SK-N-SH treated with all-trans-retinoic acid at 6 μM for 48 hours (cell line): Measurements from ENCODE around the gene PDGFC.

Experiments
- RARB ChIP-seq: fragments of 250-450 bp; sonication (Bioruptor Pico); IDR thresholded peaks from 2 replicates; pipeline ENCODE4 v1.8.0; 2021; ENCODE audit warnings: mild to moderate bottlenecking, moderate library complexity
- SNAI2 ChIP-seq: fragments of 250-450 bp; sonication (Bioruptor Pico); IDR thresholded peaks from 2 replicates; pipeline ENCODE4 v1.5.0; 2020; ENCODE audit warnings: mild to moderate bottlenecking, moderate library complexity
- TCF4 ChIP-seq: fragments of 250-450 bp; sonication (Bioruptor Pico); IDR thresholded peaks from 2 replicates; pipeline ENCODE4 v1.8.0; 2021; ENCODE audit warnings: mild to moderate bottlenecking, moderate library complexity, borderline replicate concordance
- ZFP3 ChIP-seq: fragments of 250-450 bp; sonication (Bioruptor Pico); IDR thresholded peaks from 2 replicates; pipeline ENCODE4 v1.5.0; 2020; ENCODE audit warnings: mild to moderate bottlenecking, moderate library complexity
- ZFP30 ChIP-seq: fragments of 450-650 bp; formaldehyde crosslinking; IDR thresholded peaks from 2 replicates; pipeline ENCODE4 v1.5.0; 2022; ENCODE audit warnings: mild to moderate bottlenecking, moderate library complexity
- ZNF70 ChIP-seq: fragments of 450-650 bp; formaldehyde crosslinking; IDR thresholded peaks from 2 replicates; pipeline ENCODE4 v1.5.0; 2020; ENCODE audit warnings: mild to moderate bottlenecking, moderate library complexity
- TF ChIP-seq, protein P1 (sequence below): fragments of 250-450 bp; sonication (Bioruptor Pico); IDR thresholded peaks from 2 replicates; pipeline ENCODE4 v1.5.1; 2020; ENCODE audit warnings: low read depth, mild to moderate bottlenecking, moderate library complexity
- TF ChIP-seq, protein P2 (sequence below): fragments of 250-450 bp; sonication (Bioruptor Pico); IDR thresholded peaks from 2 replicates; pipeline ENCODE4 v1.8.0; 2020; ENCODE audit warnings: mild to moderate bottlenecking, moderate library complexity, borderline replicate concordance

DNA sequence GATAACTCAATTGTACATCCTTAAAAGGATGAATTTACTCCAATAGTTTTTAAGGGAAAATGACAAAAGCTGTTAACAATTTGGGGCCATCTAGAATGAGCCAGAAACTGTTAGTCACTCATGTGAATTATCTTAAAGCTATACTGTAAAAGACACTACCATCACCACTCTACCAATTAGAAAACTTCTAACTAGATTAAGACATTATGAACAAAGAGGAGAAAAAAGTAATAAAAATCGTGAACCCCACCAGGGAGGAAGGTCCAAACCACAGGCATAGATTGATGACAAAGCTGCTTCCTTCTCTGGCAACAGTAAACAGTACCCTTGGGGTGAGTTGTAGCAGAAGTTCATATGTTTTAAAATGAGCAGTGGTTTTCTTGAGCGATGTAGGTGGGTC, 106.1 kb downstream of the PDGFC start:
- no peak for TF ChIP-seq RARB (CRISPR knock-in tag)
- TF ChIP-seq ZNF70 = no peak
- no peak for TF ChIP-seq ZFP30 (CRISPR knock-in tag)
- TF ChIP-seq, protein P1, sequence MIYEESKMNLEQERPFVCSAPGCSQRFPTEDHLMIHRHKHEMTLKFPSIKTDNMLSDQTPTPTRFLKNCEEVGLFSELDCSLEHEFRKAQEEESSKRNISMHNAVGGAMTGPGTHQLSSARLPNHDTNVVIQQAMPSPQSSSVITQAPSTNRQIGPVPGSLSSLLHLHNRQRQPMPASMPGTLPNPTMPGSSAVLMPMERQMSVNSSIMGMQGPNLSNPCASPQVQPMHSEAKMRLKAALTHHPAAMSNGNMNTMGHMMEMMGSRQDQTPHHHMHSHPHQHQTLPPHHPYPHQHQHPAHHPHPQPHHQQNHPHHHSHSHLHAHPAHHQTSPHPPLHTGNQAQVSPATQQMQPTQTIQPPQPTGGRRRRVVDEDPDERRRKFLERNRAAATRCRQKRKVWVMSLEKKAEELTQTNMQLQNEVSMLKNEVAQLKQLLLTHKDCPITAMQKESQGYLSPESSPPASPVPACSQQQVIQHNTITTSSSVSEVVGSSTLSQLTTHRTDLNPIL (CRISPR knock-in tag) = no peak
- TF ChIP-seq TCF4 (CRISPR knock-in tag) = no peak
- no peak for TF ChIP-seq SNAI2 (CRISPR knock-in tag)
- TF ChIP-seq, protein P2, sequence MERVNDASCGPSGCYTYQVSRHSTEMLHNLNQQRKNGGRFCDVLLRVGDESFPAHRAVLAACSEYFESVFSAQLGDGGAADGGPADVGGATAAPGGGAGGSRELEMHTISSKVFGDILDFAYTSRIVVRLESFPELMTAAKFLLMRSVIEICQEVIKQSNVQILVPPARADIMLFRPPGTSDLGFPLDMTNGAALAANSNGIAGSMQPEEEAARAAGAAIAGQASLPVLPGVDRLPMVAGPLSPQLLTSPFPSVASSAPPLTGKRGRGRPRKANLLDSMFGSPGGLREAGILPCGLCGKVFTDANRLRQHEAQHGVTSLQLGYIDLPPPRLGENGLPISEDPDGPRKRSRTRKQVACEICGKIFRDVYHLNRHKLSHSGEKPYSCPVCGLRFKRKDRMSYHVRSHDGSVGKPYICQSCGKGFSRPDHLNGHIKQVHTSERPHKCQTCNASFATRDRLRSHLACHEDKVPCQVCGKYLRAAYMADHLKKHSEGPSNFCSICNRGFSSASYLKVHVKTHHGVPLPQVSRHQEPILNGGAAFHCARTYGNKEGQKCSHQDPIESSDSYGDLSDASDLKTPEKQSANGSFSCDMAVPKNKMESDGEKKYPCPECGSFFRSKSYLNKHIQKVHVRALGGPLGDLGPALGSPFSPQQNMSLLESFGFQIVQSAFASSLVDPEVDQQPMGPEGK (CRISPR knock-in tag) = no peak
- no peak for TF ChIP-seq ZFP3 (CRISPR knock-in tag)
